Adrenal gland (tissue), 12 donors: Measurements from ENCODE around the gene ZSWIM5. TPM values are rescaled to one million over a fixed set of nuclear protein-coding genes. Genes with fewer than 3 reads are reported as not detected.
A peak's percentile ranks its signal among the peaks of the same experiment; 100 is the strongest.

Experiments
- DNase-seq, 7 donors: peaks; one replicate each; pipeline ENCODE4 v3.0.0-alpha.2; 2019 to 2020
- H3K27ac ChIP-seq, 5 donors: fragments of 200-600 bp; sonication (generic) in 4 of 5; 1 replicate in 3 of 5; 2 replicates in 2 of 5; pipeline versions ENCODE4 v1.5.1 to v1.8.0; 2016 to 2020; ENCODE audit warnings: mild to moderate bottlenecking in 1 of 5
- H3K27me3 ChIP-seq: fragments of 200-600 bp; 2 replicates; pipeline ENCODE4 v1.8.0; 2021
- H3K36me3 ChIP-seq, 2 donors: fragments of 200-600 bp; replicated peaks in 1 of 2; 1 replicate in 1 of 2; 2 replicates in 1 of 2; pipeline versions ENCODE4 v1.5.1 to v1.8.0; 2018 to 2022
- H3K4me1 ChIP-seq, 2 donors: fragments of 200-600 bp; replicated peaks in 1 of 2; 1 replicate in 1 of 2; 2 replicates in 1 of 2; pipeline versions ENCODE4 v1.5.1 to v1.8.0; 2018 to 2021
- H3K4me3 ChIP-seq, 4 donors: fragments of 200-600 bp; sonication (generic) in 3 of 4; one replicate each; pipeline ENCODE4 v1.5.1; 2016 to 2018
- H3K9me3 ChIP-seq, 3 donors: fragments of 200-600 bp; sonication (generic) in 1 of 3; replicated peaks in 1 of 3; 1 replicate in 2 of 3; 2 replicates in 1 of 3; pipeline versions ENCODE4 v1.5.1 to v1.8.0; 2016 to 2021
- CTCF ChIP-seq, 6 experiments: fragments of 450-650 bp in 4 of 6; fragments of 200-600 bp in 2 of 6; sonication (generic) in 1 of 6; IDR thresholded peaks; 1 replicate in 5 of 6; 2 replicates in 1 of 6; pipeline versions ENCODE4 v1.5.1 to v1.8.0; 2016 to 2021; ENCODE audit warnings: antibody characterized with exemption in 6 of 6, mild to moderate bottlenecking in 2 of 6, moderate library complexity in 1 of 6
- POLR2A ChIP-seq, 2 donors: fragments of 450-650 bp; IDR thresholded peaks; one replicate each; pipeline ENCODE4 v1.6.1; 2017; ENCODE audit warnings: antibody characterized with exemption in 2 of 2, mild to moderate bottlenecking in 2 of 2, moderate library complexity in 1 of 2
- WGBS, 4 donors: extraction: QIAGEN DNeasy Blood & Tissue Kit in 2 of 4; methylation state at CpG; one replicate each; pipeline versions ENCODE4 v1.1.5 to v1.1.7; 2013 to 2017; 5-methylcytosine and 5-hydroxymethylcytosine counted together
- intact Hi-C, 2 donors: fragments of 100-400 bp; cut with DNase I; formaldehyde crosslinking; loops; one replicate each; pipeline versions ENCODE4 v1.14.1 to v1.15.0; 2022 to 2023
- polyA plus RNA-seq, 3 donors: library from polyadenylated mRNA; stranded (reverse); fragments of 200-250 nt in 2 of 3; fragments of 350-450 nt in 1 of 3; fragmentation: Illumina TruSeq in 1 of 3; extraction: RNeasy Lipid Tissue Mini Kit (QIAGEN cat#74804) in 1 of 3; gene quantifications; one replicate each; pipeline ENCODE4 v1.2.3, GENCODE V29; 2013 to 2014
- total RNA-seq, 9 donors: library from RNA; depleted of rRNA in 4 of 9; stranded (reverse); fragments of >200 nt in 4 of 9; fragments of 120-200 nt in 1 of 9; fragmentation: NEBNext Ultra II Directional in 1 of 9; extraction: Animal tissue kit (Norgen Biotek cat#: 25700) in 1 of 9; gene quantifications; one replicate each; pipeline versions ENCODE4 v1.1.0 to v1.2.4, GENCODE V29; 2013 to 2023
- donor health status: healthy with polysubstance abuse.
- donor health status: Bipolar disorder and iron deficiency.
- donor health status: DM: yes; HTN: yes; CAD: no.
- donor health status: DM: no; HTN: no; CAD: no.
- donor health status: DM: no; HTN: no; CAD: no.
- donor health status: DM: yes; HTN: yes; CAD: no.

Gene ZSWIM5
- total and polyA plus RNA-seq, 12 donors = 5.0 to 34.0 (median 18.7) TPM

- Histone ChIP-seq H3K4me1 (peaks cover 20 to 22% of the 10 kb centered on the region in 2 donors), H3K27ac (no peak overlapping the region), H3K36me3 (peaks cover 0 to 75% of the 10 kb centered on the region in 2 donors), H3K9me3 (no peaks in the 10 kb centered on the region), H3K4me3 (no peak overlapping the region), H3K27me3 (no peaks in the 10 kb centered on the region)
- intact Hi-C loops = loop anchor here in 1 of 2 donors (5.0 kb wide), 1 partner anchor 170 kb away; no protein-coding TSS in a partner anchor
- peak in 2 of 7 donors; percentile 12 to 49 for DNase-seq
- 84 to 90% (median 85%) methylated on average over 7 to 11 of the region's 11 CpGs for WGBS, 4 donors
- TF ChIP-seq CTCF (IDR thresholded peaks at IDR 0.05) = no peak
- no peak for TF ChIP-seq POLR2A (IDR thresholded peaks at IDR 0.05)
These were observed 199.1 kb downstream of the ZSWIM5 start for GRCh38 chr1:45007311-45007710.

GRCh38 chr1:45005761-45006160 is 200.6 kb downstream of the ZSWIM5 start:
- WGBS, 4 donors = 85 to 93% (median 88%) methylated on average over 4 to 6 of the region's 6 CpGs
- peaks cover 0 to 81% of the 10 kb centered on the region in 2 donors for H3K36me3 ChIP-seq
- no peak for TF ChIP-seq CTCF (IDR thresholded peaks at IDR 0.05)
- TF ChIP-seq POLR2A (IDR thresholded peaks at IDR 0.05) = no peak
- intact Hi-C loops = loop anchor here in 1 of 2 donors (5.0 kb wide), 1 partner anchor 168 kb away; no protein-coding TSS in a partner anchor
- H3K4me3 ChIP-seq = no peak overlapping the region
- H3K27ac ChIP-seq = no peak overlapping the region
- peaks cover 9 to 20% of the 10 kb centered on the region in 2 donors for H3K4me1 ChIP-seq
- peak in 2 of 7 donors; percentile 14 to 48 for DNase-seq
- H3K27me3 ChIP-seq = no peaks in the 10 kb centered on the region
- H3K9me3 ChIP-seq = no peaks in the 10 kb centered on the region

- 85 to 93% (median 92%) methylated on average over 5 to 7 of the region's 7 CpGs for WGBS, 4 donors
- Histone ChIP-seq H3K36me3 (peaks cover 0 to 78% of the 10 kb centered on the region in 2 donors), H3K4me3 (no peak overlapping the region), H3K27ac (no peak overlapping the region), H3K4me1 (peaks cover 0 to 10% of the 10 kb centered on the region in 2 donors), H3K27me3 (no peaks in the 10 kb centered on the region), H3K9me3 (no peaks in the 10 kb centered on the region)
- intact Hi-C loops = loop anchor here in 1 of 2 donors (5.0 kb wide), 1 partner anchor 162 kb away; the partner anchor contains the start of gene PTCH2
- DNase-seq = peak in 1 of 7 donors; percentile 10
- TF ChIP-seq POLR2A (IDR thresholded peaks at IDR 0.05) (no peak), CTCF (IDR thresholded peaks at IDR 0.05) (no peak)
These were observed 202.0 kb downstream of the ZSWIM5 start for GRCh38 chr1:45004281-45004920.

GRCh38 chr1:45003741-45004140 is 202.7 kb downstream of the ZSWIM5 start:
- WGBS, 4 donors = 89 to 93% (median 91%) methylated on average over 11 to 14 of the region's 14 CpGs
- H3K36me3 ChIP-seq = peaks cover 0 to 71% of the 10 kb centered on the region in 2 donors

More at GRCh38 chr1:45003741-45004140, 202.7 kb downstream of the ZSWIM5 start:
- Histone ChIP-seq H3K4me3 (no peak overlapping the region), H3K27ac (no peak overlapping the region), H3K27me3 (no peaks in the 10 kb centered on the region), H3K4me1 (peaks cover 0 to 6% of the 10 kb centered on the region in 2 donors), H3K9me3 (no peaks in the 10 kb centered on the region)
- TF ChIP-seq POLR2A (IDR thresholded peaks at IDR 0.05) (no peak), CTCF (IDR thresholded peaks at IDR 0.05) (no peak)
- peak in 1 of 7 donors; percentile 5 for DNase-seq
- intact Hi-C loops = loop anchor here in 1 of 2 donors (5.0 kb wide), 1 partner anchor 161 kb away; the partner anchor contains the start of gene PTCH2
